ENCODE results near the gene CACNA1S.

The CACNA1S gene

DNA sequence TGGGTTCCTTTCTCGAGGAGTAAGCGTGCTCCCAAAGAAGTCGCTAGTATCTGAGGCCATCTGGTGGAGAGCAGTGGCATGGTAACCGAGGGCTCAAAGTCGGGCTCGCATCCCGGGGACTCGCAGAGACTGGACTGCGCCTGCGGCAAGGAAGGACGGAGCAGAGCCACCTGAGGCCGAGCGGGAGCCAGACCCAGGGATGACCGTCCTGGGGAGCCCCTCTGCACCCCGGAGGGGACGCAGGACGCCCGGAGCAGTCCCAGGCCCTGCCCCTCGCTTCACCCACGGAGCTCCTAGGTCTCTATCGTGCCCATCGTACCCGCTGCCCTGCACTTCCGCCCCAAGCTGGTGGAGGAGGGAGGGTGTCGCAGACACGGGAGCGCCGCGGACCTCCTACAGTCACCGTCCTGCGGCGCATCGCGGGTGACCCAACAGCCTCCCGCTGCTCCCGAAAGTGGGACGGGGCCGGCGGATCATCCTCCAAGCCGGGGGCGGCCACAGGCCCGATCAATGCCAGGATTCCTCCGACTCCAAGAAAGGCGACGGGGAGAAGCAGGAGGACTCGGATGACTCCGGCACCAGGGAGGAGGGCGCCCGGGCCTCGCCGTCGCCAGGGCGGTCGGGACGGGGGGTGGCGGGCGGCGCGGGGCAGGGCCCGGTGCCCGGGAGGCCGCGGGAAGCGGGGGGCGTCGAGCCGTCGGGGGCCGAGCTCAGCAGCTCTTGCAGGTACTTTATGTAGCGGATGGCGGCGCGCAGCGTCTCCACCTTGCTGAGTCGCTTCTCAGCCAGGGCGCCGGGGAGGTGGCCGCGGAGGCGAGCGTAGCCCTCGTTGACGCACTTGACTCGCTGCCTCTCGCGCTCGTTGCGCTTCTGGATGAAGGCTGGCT lies 2.3 kb upstream of the CACNA1S start:
- DNase-seq: peak; percentile 92

DNA sequence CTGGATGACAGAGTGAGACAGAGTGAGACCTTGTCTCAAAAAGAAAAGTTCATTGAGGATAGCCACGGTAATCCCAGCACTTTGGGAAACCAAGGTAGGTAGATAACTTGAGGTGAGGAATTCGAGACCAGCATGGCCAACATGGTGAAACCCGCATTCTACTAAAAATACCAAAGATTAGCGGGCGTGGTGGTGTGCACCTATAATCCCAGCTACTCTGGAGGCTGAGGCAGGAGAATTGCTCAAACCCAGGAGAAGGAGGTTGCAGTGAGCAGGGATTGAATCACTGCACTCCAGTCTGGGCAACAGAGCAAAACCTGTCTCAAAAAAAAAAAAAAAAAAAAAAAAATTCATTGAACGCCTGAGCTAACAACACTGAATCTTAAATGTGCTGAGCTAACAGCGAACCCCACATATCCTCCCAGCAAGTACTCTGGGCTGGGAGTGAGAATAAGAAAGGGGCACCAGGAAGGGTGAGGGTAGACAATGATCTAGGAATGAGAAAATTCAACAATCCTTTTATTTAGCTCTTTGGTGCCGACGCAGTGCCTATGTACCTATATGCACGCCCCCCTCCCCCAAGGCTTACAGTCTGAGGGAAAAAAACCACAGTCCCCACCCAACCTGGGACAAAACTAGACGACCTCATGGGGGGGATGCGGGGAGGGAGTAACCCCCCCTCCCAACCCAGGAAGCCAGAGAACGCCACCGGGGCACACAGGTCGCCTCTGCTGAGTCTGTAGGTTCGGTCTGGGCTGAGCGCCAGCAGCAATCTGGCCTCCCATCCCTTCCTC lies 1.4 kb upstream of the CACNA1S start:
- DNase-seq: no peak

- no peak for DNase-seq
Observed at GRCh38 chr1:201112926-201113325, 700 bp upstream of the CACNA1S start.

DNA sequence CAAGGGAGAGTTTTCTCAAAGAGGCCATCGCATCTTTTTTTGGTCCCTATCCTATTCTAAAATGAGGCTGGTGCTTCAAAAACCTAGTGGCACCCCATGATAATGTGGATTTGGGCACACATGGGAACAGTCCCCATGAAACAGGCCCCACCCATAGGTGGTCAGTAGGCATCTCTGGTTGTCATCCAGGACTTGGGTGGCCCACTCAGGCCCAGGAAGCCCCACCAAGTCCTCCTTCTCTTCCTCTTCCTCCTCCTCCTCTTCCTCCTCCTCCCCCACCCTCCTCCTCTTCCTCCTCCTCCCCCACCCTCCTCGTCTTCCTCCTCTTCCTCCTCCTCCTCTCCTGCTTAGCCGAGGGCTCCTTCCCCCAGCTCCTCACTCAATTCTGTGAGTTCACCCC lies 554 bp downstream of the CACNA1S start:
- no peak for DNase-seq

DNA sequence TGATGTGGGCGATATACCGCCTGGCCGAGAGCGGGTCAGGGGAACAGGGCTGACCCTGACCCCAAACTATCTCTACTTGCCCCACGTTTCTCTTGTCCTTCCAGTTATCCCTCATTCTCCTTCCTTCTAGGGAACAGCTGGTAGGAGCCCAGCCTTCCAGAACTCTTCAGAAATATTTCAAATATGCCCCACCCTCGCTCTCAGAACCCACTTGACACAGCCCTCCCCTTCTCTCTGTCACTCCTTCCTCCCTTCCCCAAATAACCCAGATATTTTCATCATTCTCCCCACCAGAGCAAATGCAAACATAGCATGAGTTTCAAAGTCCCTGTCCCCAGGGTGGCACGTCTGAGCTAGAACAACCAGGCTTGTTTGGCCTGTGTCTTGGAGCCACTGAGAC lies 1.1 kb downstream of the CACNA1S start:
- no peak for DNase-seq

GRCh38 chr1:201110616-201111015 lies 1.6 kb downstream of the CACNA1S start:
- no peak for DNase-seq

- no peak for DNase-seq
Observed at GRCh38 chr1:201110138-201110537, 2.1 kb downstream of the CACNA1S start.

GRCh38 chr1:201109651-201110050 lies 2.6 kb downstream of the CACNA1S start:
- DNase-seq: no peak

GRCh38 chr1:201108614-201109013 lies 3.6 kb downstream of the CACNA1S start:
- DNase-seq: peak; percentile 76

DNA sequence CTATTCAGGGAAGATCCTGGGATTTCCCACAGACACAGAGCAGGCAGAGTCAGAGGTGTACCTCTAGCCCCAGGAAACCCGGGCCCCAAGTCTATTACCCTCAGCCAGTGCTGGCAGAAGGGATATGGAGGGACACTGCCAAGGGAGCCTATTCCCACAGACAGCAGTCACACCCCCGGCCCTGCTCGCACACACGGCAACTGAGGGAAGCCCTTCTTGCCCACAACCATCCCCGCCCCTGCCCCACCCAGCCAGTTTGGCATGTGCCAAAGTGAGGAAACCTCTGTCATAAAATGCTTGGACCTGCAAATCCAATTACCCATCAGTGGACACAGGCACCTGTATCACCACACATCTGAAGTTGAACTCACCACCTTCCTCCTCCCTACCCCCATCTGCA lies 6.5 kb downstream of the CACNA1S start:
- DNase-seq: no peak

- no peak for DNase-seq
Observed at GRCh38 chr1:201104141-201104540, 8.1 kb downstream of the CACNA1S start.

DNA sequence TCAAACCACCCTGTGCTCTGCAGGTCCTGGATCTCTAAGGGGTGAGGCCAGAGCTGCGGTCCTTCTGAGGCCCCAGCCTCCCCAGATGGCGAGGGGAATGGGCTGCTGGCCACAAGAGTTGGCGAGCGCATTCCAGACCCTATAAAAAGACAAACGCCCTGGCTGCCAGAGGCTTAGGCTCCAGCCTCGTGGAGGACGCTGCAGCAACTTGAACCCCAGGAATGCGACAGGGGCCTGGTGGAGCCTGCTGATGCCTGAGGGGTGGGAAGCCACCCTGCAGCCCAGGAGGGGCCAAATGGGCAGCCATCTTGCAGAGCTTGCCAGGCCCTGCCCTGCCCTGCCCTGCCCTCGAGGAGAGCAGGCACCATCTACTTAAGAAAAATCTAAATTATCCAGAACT lies 8.6 kb downstream of the CACNA1S start:
- DNase-seq: no peak

DNA sequence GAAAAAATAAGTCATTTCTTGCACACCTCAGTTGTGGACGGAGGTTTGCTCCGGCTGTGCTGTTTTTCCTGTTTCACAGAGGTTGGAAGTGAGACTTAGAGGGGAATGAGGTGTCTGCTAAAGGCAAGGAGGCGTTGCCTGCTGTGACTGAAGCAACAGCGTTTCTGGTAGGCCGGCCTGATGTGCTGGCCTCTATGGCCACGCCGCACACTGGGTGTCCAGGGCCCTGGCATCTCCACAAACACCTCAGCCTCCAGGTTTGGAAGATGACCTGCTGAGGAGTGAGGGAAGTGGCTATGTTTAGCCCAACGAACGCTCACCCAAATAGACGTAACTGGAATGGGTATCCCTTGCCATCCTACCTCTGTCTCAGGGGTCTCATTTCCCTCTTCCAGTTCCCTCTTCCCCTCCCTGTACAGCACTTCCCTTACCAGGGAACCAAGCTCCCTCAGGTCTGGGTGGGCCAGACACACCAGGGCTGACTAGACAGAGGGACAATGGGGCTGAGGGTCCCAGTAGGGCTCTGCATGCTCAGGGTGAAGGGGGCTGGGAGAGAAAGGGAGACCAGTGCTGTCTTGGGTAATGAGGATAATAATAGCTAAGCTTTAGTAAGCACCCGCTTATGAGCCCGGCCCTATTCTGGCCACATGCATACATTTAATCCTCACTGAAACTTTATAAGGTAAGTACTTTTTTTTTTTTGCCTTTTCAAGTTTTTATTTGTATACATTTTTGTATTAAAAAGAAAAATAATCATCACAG lies 11.9 kb downstream of the CACNA1S start:
- no peak for DNase-seq

- DNase-seq: no peak
Observed at GRCh38 chr1:201098992-201099677, 13.1 kb downstream of the CACNA1S start.

- no peak for DNase-seq
Observed at GRCh38 chr1:201096977-201097856, 15.0 kb downstream of the CACNA1S start.

GRCh38 chr1:201096041-201096461 lies 16.2 kb downstream of the CACNA1S start:
- DNase-seq: no peak

- no peak for DNase-seq
Observed at GRCh38 chr1:201095581-201095980, 16.6 kb downstream of the CACNA1S start.

- no peak for DNase-seq
Observed at GRCh38 chr1:201094832-201095231, 17.4 kb downstream of the CACNA1S start.

- DNase-seq: no peak
Observed at GRCh38 chr1:201093962-201094361, 18.3 kb downstream of the CACNA1S start.

DNA sequence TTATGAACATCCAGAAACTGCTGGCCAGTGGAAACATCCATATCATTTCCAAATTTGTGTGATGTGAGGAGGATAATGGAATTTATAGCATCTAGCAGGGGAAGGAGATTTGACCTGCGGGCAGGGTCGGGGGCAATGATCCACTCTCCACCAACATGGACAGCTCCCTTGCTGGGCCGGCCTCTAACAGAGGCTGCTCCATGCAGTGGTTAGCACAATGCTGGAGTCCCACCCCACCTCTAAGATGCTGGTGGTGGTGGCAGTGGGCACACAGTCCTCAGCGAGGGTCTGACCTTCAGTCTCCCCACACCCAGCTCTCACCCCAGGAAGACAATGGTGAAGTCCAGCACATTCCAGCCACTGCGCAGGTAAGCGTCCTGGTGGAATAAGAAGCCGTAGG lies 18.7 kb downstream of the CACNA1S start:
- DNase-seq: no peak

GRCh38 chr1:201092738-201093137 lies 19.5 kb downstream of the CACNA1S start:
- no peak for DNase-seq

DNA sequence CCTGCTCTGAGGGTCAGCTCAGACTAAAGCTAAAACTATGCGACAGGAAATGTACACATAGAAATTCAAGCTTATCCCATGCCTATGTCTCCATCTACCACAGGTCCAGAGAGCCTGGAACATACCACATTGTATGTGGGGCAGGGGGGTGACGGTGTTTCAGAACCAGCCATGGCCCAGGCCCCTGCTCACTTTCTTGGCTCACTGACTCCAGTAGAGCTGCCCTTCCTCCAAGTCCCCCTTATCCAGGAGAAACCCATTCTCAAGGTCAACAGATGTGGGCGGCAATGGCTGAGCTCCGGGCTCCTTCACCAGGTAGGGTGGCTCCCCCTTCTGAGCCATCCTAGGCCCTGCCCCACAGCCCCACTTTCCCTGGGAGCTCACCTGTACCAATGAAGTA lies 21.0 kb downstream of the CACNA1S start:
- no peak for DNase-seq

Measured in NCI-H774 (cell line).